ENCODE measurements around the gene KRTAP13-2. TPM values are rescaled to one million over a fixed set of nuclear protein-coding genes. Genes with fewer than 3 reads are reported as not detected.

Gene KRTAP13-2
- total and polyA plus RNA-seq, 9 of the 15 experiments (the other 6 are each of a cell fraction or from before 2014, with no cell fraction given), result not detected

- no peak for TF ChIP-seq TOE1 (IDR thresholded peaks at IDR 0.05; ENCODE audit: borderline replicate concordance)
- no peak for TF ChIP-seq TOE1 (CRISPR knock-in tag; IDR thresholded peaks at IDR 0.05; ENCODE audit: borderline replicate concordance, low read depth)
- TF ChIP-seq ZBTB33 (CRISPR knock-in tag; IDR thresholded peaks at IDR 0.05), result no peak
- no peak for TF ChIP-seq MYC (IDR thresholded peaks at IDR 0.05; ENCODE audit: low read depth, low read length)
- no peak for TF ChIP-seq MYC (CRISPR knock-in tag; IDR thresholded peaks at IDR 0.05; ENCODE audit: borderline replicate concordance, low read depth)
- no peak for TF ChIP-seq ZNF699 (CRISPR knock-in tag; IDR thresholded peaks at IDR 0.05; ENCODE audit: insufficient replicate concordance)
- TF ChIP-seq FUS (optimal IDR thresholded peaks at IDR 0.05; ENCODE audit: low read depth, low read length), result no peak
These were observed 23.6 kb downstream of the KRTAP13-2 start, which contains the start of gene KRTAP23-1 (continued) for GRCh38 chr21:30348506-30348905.

GRCh38 chr21:30345014-30345413 is 27.1 kb downstream of the KRTAP13-2 start:
- Histone ChIP-seq H3K36me3 (ENCODE audit: control insufficient read depth, insufficient read depth, low read length) (no peaks in the 10 kb centered on the region), H4K20me1 (replicated peaks; ENCODE audit: control insufficient read depth, insufficient read depth, low read length) (no peaks in the 10 kb centered on the region), H3K27me3 (ENCODE audit: control insufficient read depth in 2 of 2, insufficient read depth in 2 of 2, low read length in 2 of 2) (no peaks in the 10 kb centered on the region), H3K27ac (ENCODE audit: extremely low read depth, low read depth, low read length) (no peak overlapping the region), H3K4me3 (no peak overlapping the region), H3K9ac (ENCODE audit: insufficient read depth in 1 of 2, low read depth in 2 of 2, low read length in 2 of 2) (no peak overlapping the region), H3K4me2 (ENCODE audit: insufficient read depth, low read length) (no peak overlapping the region), H3K79me2 (ENCODE audit: control insufficient read depth, insufficient read depth, low read length) (no peaks in the 10 kb centered on the region), H2AFZ (ENCODE audit: low read depth, low read length) (no peak overlapping the region), H3K4me1 (replicated peaks in 1 of 2; ENCODE audit: control insufficient read depth in 2 of 2, insufficient read depth in 2 of 2, low read length in 2 of 2) (no peaks in the 10 kb centered on the region), H3K9me3 (replicated peaks; ENCODE audit: control insufficient read depth, insufficient read depth, low read depth, low read length) (no peaks in the 10 kb centered on the region), H3K9me1 (ENCODE audit: control insufficient read depth, insufficient read depth, low read length) (no peaks in the 10 kb centered on the region)
- no peak for ATAC-seq
- WGBS (ENCODE audit: insufficient coverage, low coverage, missing lambda C conversion rate), result 0% methylated on average over 2 of the region's 2 CpGs
- no TSS peak for BruUV-seq (replicated peaks)
- intact Hi-C loops (cut with micrococcal nuclease) (no loop called here), in situ Hi-C loops (cut with MboI) (no loop called here)
- CTCF ChIA-PET (ENCODE audit: low intra/inter-chr PET ratio), result no interaction called here
- DNase-seq (ENCODE audit: extremely low read depth in 1 of 4, low spot score in 3 of 4), result no peak
- POLR2A ChIA-PET, result no interaction called here
- no peak for FAIRE-seq
- TF ChIP-seq NFYB (IDR thresholded peaks at IDR 0.05; ENCODE audit: extremely low read depth, insufficient read length), result no peak
- no peak for TF ChIP-seq CAMTA2 (CRISPR knock-in tag; conservative IDR thresholded peaks at IDR 0.05)
- TF ChIP-seq POLR2AphosphoS5 (IDR thresholded peaks at IDR 0.05; ENCODE audit: control insufficient read depth, insufficient read depth, low read depth, low read length), result no peak
- TF ChIP-seq PTTG1 (tag; IDR thresholded peaks at IDR 0.05; ENCODE audit: low read depth), result no peak
- TF ChIP-seq TCF3 (CRISPR knock-in tag; IDR thresholded peaks at IDR 0.05), result no peak
- TF ChIP-seq TAF15 (IDR thresholded peaks at IDR 0.05; ENCODE audit: low read depth, low read length), result no peak

Data from K562 (cell line).